OCI-LY3 (cell line): Measurements from ENCODE around the gene EIF3L.

ENCODE experiments used
- H2AFZ ChIP-seq: fragments of 200-600, 300-600 bp; shearing (Covaris generic); 2 replicates; pipeline ENCODE4 v1.6.0; 2014; ENCODE audit warnings: antibody characterized with exemption, low read depth, low read length
- H3K27ac ChIP-seq: fragments of 200-600, 300-600 bp; sonication (generic); 2 replicates; pipeline ENCODE4 v1.5.1; 2014; ENCODE audit warnings: mild to moderate bottlenecking, low read length, moderate library complexity, mixed read lengths
- H3K27me3 ChIP-seq: fragments of 200-600, 300-600 bp; sonication (generic); 2 replicates; pipeline ENCODE4 v1.6.1; 2014; ENCODE audit warnings: low read depth, low read length, mixed read lengths
- H3K36me3 ChIP-seq: fragments of 200-600, 300-600 bp; sonication (generic); replicated peaks from 2 replicates; pipeline ENCODE3; 2014; ENCODE audit warnings: low read depth, low read length, mixed read lengths
- H3K4me1 ChIP-seq: fragments of 300-600, 200-600 bp; sonication (generic); 2 replicates; pipeline ENCODE4 v1.6.1; 2014; ENCODE audit warnings: low read length, mixed read lengths
- H3K4me2 ChIP-seq: fragments of 200-600, 300-600 bp; sonication (generic); 2 replicates; pipeline ENCODE4 v1.6.1; 2014; ENCODE audit warnings: low read length, mixed read lengths
- H3K4me3 ChIP-seq: fragments of 300-600, 200-600 bp; sonication (generic); 2 replicates; pipeline ENCODE4 v1.5.1; 2014; ENCODE audit warnings: antibody characterized with exemption, mild to moderate bottlenecking, low read length, moderate library complexity
- H3K79me2 ChIP-seq: fragments of 300-600, 200-600 bp; shearing (Covaris generic); 2 replicates; pipeline ENCODE4 v1.6.1; 2014; ENCODE audit warnings: mild to moderate bottlenecking, low read length, mixed read lengths
- H3K9ac ChIP-seq: fragments of 300-600, 200-600 bp; shearing (Covaris generic); 2 replicates; pipeline ENCODE4 v1.6.0; 2014; ENCODE audit warnings: mild to moderate bottlenecking, low read length, moderate library complexity
- H3K9me3 ChIP-seq: fragments of 200-600, 300-600 bp; shearing (Covaris generic); 2 replicates; pipeline ENCODE4 v1.6.1; 2014; ENCODE audit warnings: low read length, mixed read lengths; ENCODE audit not compliant: insufficient read depth
- H4K20me1 ChIP-seq: fragments of 200-600, 300-600 bp; sonication (generic); 2 replicates; pipeline ENCODE4 v1.6.1; 2016; ENCODE audit warnings: low read length, mixed read lengths; ENCODE audit not compliant: insufficient read depth
- CTCF ChIP-seq: fragments of 200-600, 300-600 bp; sonication (generic); IDR thresholded peaks from 2 replicates; pipeline ENCODE4 v1.5.1; 2014; ENCODE audit warnings: antibody characterized with exemption, low read length, low read depth
- EZH2phosphoT487 ChIP-seq: fragments of 200-600 bp; shearing (Covaris generic); IDR thresholded peaks from 2 replicates; pipeline ENCODE4 v1.6.1; 2018; ENCODE audit warnings: antibody characterized with exemption, mixed run types, low read depth

EIF3L gene

DNA sequence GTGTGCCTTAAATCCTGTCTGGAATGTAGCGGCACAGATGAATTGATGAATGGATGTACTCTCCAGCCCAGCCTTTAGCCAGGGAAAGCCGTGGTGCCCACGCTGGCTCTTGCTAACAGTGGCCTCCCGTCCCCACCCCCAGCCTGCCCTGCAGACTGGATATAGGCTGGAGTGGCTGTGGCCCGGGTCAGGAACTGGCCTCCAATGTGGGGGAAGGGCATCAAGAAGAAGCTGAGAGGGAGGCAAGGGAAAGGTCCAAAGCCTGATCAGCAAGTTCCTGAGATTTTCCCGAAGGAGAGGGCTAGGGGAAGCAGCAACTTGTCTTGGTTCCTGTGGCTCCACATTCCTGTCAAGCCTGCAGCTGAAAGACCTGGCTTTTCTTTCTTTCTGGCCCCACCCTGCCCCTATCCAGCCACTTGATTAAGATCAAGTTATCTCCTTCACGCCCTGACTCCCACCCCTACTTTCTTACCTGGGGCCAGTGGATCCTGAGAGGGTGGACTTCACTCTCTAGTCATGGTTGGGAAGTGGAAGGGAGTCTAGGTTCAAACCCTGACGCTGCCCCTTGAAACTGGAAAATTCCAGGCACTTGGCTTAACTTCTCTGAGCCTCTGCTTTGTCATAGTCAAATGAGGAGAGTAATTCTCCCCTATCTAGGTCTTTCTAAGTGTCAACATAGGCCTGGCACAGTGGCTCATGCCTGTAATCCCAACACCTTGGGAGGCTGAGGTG, 45.9 kb downstream of the EIF3L start:
- Histone ChIP-seq H3K9me3 (no peaks in the 10 kb centered on the region), H3K9ac (no peak overlapping the region), H3K27ac (no peak overlapping the region), H3K4me3 (no peak overlapping the region), H3K36me3 (peaks cover 10% of the 10 kb centered on the region), H3K4me2 (no peak overlapping the region), H3K4me1 (no peaks in the 10 kb centered on the region), H2AFZ (no peak overlapping the region), H3K27me3 (no peaks in the 10 kb centered on the region), H3K79me2 (no peaks in the 10 kb centered on the region), H4K20me1 (no peaks in the 10 kb centered on the region)
- no peak for TF ChIP-seq EZH2phosphoT487
- no peak for TF ChIP-seq CTCF

GRCh38 chr22:37896181-37896592, 47.0 kb downstream of the EIF3L start:
- H3K9me3 ChIP-seq = no peaks in the 10 kb centered on the region
- no peak for TF ChIP-seq CTCF
- TF ChIP-seq EZH2phosphoT487 = no peak
- no peak overlapping the region for H3K4me3 ChIP-seq
- no peak overlapping the region for H2AFZ ChIP-seq
- H3K27ac ChIP-seq = no peak overlapping the region
- H3K27me3 ChIP-seq = no peaks in the 10 kb centered on the region
- H4K20me1 ChIP-seq = no peaks in the 10 kb centered on the region
- H3K9ac ChIP-seq = no peak overlapping the region
- H3K4me1 ChIP-seq = no peaks in the 10 kb centered on the region
- peaks cover 8% of the 10 kb centered on the region for H3K36me3 ChIP-seq
- H3K4me2 ChIP-seq = no peak overlapping the region
- no peaks in the 10 kb centered on the region for H3K79me2 ChIP-seq

- H3K27ac ChIP-seq = no peak overlapping the region
- H3K9ac ChIP-seq = no peak overlapping the region
- H3K79me2 ChIP-seq = no peaks in the 10 kb centered on the region
- H3K36me3 ChIP-seq = peaks cover 5% of the 10 kb centered on the region
- H3K4me1 ChIP-seq = no peaks in the 10 kb centered on the region
- H3K4me3 ChIP-seq = no peak overlapping the region
- TF ChIP-seq EZH2phosphoT487 (no peak), CTCF (no peak)
- H4K20me1 ChIP-seq = no peaks in the 10 kb centered on the region
- H3K9me3 ChIP-seq = no peaks in the 10 kb centered on the region
- no peaks in the 10 kb centered on the region for H3K27me3 ChIP-seq
- H2AFZ ChIP-seq = no peak overlapping the region
- H3K4me2 ChIP-seq = no peak overlapping the region
Observed at GRCh38 chr22:37896939-37897338, 47.7 kb downstream of the EIF3L start.

DNA sequence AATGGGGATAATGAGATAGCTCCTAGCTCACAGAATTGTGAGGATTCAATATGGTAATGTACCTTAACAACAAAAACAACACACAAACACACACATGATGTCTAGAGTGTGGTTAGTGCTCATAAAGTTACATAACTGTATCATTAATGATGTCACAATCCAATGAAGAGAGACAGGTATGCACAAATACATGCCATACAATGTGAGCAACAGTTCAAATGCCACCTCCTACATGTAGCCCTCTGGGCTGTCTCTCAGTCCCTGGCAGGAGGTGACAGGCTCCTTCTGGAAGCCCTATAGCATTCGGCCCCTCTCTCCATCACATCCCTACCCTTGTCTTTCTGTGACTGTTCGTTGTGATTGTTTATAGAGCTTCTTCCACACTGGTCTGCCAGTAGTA, 48.6 kb downstream of the EIF3L start:
- Histone ChIP-seq H3K4me1 (no peaks in the 10 kb centered on the region), H3K27ac (no peak overlapping the region), H3K9ac (no peak overlapping the region)

More for the DNA sequence above, 48.6 kb downstream of the EIF3L start:
- H3K36me3 ChIP-seq = no peaks in the 10 kb centered on the region
- TF ChIP-seq CTCF (no peak), EZH2phosphoT487 (no peak)
- H4K20me1 ChIP-seq = no peaks in the 10 kb centered on the region
- no peak overlapping the region for H3K4me3 ChIP-seq
- H3K27me3 ChIP-seq = no peaks in the 10 kb centered on the region
- H3K4me2 ChIP-seq = no peak overlapping the region
- H3K79me2 ChIP-seq = no peaks in the 10 kb centered on the region
- no peak overlapping the region for H2AFZ ChIP-seq
- no peaks in the 10 kb centered on the region for H3K9me3 ChIP-seq
